PFSK-1 (cell line): ENCODE data around the gene PCDHGA12.
"Not testable (repeated sequence)": the region's sequence is repeated elsewhere in the genome, so short reads cannot be mapped to it uniquely, and the experiment has no call there.

ENCODE experiments used
- FOXP2 ChIP-seq: optimal IDR thresholded peaks from 2 replicates; pipeline ENCODE3; 2011; ENCODE audit warnings: borderline replicate concordance, control low read depth, inconsistent platforms; ENCODE audit not compliant: insufficient read depth; ENCODE audit errors: extremely low read length, extremely low read depth
- POLR2AphosphoS5 ChIP-seq: IDR thresholded peaks from 2 replicates; pipeline ENCODE4 v1.6.1; 2012; ENCODE audit warnings: low read depth, mild to moderate bottlenecking, control low read depth, low read length, moderate library complexity
- SIN3A ChIP-seq: IDR thresholded peaks from 2 replicates; pipeline ENCODE4 v1.6.1; 2012; ENCODE audit warnings: mild to moderate bottlenecking, low read length, moderate library complexity, borderline replicate concordance; ENCODE audit not compliant: insufficient read depth
- TAF1 ChIP-seq: IDR thresholded peaks from 2 replicates; pipeline ENCODE4 v1.6.1; 2012; ENCODE audit warnings: low read length, control low read depth, borderline replicate concordance; ENCODE audit not compliant: insufficient read depth
- TF ChIP-seq, protein P1 (sequence below), 2 experiments: IDR thresholded peaks; 2 replicates each; pipeline versions ENCODE4 v1.6.1 to v1.8.0; 2011 to 2012; ENCODE audit warnings: low read depth in 2 of 2, low read length in 2 of 2, control low read depth in 1 of 2, inconsistent platforms in 1 of 2, mild to moderate bottlenecking in 1 of 2, moderate library complexity in 1 of 2; ENCODE audit not compliant: insufficient read depth in 1 of 2

Gene PCDHGA12

DNA sequence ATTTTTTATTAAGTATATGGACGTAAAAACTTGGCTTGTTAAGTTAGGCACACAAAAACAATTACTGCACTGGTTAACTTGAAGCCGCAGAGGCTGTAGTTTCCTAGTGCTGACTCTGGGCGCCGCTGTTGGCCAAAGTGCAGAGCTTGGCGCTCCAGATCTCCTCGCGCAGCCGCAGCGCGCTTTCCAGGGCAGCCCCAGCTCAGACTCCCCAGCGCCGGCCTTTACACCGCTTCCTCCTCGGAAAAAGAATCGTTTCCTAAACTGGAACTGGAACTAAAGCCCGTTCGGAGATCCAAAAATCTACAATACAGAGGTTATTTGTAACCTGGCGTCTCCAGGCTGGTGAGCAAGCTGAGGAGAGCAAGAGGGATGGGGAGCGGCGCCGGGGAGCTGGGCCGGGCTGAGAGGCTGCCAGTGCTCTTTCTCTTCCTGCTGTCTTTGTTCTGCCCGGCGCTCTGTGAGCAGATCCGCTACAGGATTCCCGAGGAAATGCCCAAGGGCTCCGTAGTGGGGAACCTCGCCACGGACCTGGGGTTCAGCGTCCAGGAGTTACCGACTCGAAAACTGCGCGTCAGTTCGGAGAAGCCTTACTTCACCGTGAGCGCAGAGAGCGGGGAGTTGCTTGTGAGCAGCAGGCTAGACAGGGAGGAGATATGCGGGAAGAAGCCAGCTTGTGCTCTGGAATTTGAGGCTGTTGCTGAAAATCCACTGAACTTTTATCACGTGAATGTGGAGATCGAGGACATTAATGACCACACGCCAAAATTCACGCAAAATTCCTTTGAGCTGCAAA lies 32.4 kb upstream of the PCDHGA12 start, which contains the start of gene PCDHGB5:
Gene PCDHGB5, plus strand, starts transcription at position 192 of the 796 bp plus-strand sequence. Its CDS starts 181 bp downstream, at position 373.
- not testable (repeated sequence) for TF ChIP-seq TAF1, FOXP2
- TF ChIP-seq, protein P1, sequence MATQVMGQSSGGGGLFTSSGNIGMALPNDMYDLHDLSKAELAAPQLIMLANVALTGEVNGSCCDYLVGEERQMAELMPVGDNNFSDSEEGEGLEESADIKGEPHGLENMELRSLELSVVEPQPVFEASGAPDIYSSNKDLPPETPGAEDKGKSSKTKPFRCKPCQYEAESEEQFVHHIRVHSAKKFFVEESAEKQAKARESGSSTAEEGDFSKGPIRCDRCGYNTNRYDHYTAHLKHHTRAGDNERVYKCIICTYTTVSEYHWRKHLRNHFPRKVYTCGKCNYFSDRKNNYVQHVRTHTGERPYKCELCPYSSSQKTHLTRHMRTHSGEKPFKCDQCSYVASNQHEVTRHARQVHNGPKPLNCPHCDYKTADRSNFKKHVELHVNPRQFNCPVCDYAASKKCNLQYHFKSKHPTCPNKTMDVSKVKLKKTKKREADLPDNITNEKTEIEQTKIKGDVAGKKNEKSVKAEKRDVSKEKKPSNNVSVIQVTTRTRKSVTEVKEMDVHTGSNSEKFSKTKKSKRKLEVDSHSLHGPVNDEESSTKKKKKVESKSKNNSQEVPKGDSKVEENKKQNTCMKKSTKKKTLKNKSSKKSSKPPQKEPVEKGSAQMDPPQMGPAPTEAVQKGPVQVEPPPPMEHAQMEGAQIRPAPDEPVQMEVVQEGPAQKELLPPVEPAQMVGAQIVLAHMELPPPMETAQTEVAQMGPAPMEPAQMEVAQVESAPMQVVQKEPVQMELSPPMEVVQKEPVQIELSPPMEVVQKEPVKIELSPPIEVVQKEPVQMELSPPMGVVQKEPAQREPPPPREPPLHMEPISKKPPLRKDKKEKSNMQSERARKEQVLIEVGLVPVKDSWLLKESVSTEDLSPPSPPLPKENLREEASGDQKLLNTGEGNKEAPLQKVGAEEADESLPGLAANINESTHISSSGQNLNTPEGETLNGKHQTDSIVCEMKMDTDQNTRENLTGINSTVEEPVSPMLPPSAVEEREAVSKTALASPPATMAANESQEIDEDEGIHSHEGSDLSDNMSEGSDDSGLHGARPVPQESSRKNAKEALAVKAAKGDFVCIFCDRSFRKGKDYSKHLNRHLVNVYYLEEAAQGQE (IDR thresholded peaks at IDR 0.05; ENCODE audit: insufficient read depth in 1 of 2, low read depth in 2 of 2, low read length in 2 of 2), result not testable (repeated sequence)

DNA sequence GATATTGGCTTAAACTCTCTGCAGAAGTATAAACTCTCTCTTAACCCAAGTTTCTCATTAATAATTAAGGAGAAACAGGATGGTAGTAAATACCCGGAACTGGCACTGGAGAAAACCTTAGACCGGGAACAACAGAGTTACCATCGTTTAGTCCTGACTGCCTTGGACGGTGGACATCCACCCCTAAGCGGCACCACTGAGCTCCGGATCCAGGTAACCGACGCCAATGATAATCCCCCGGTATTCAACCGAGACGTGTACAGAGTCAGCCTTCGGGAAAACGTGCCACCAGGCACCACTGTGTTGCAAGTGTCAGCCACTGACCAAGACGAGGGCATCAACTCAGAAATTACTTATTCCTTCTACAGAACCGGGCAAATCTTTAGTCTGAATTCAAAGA lies 31.7 kb upstream of the PCDHGA12 start:
- TF ChIP-seq TAF1, result no peak
- TF ChIP-seq SIN3A, result no peak
- TF ChIP-seq FOXP2, result no peak
- TF ChIP-seq, protein P1 (IDR thresholded peaks at IDR 0.05; ENCODE audit: insufficient read depth in 1 of 2, low read depth in 2 of 2, low read length in 2 of 2), result no peak
- no peak for TF ChIP-seq POLR2AphosphoS5

DNA sequence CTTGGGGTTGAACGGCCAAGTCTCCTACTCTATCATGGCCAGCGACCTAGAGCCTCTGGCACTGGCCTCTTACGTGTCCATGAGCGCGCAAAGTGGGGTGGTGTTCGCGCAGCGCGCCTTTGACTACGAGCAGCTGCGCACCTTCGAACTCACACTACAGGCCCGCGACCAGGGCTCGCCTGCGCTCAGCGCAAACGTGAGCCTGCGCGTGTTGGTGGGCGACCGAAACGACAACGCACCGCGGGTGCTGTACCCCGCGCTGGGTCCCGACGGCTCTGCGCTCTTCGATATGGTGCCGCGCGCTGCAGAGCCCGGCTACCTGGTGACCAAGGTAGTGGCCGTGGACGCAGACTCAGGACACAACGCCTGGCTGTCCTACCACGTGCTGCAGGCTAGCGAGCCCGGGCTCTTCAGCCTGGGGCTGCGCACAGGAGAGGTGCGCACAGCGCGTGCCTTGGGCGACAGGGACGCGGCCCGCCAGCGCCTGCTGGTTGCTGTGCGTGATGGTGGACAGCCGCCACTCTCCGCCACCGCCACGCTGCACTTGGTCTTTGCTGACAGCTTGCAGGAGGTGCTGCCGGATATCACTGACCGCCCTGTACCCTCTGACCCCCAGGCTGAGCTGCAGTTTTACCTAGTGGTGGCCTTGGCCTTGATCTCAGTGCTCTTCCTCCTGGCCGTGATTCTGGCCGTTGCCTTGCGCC lies 30.6 kb upstream of the PCDHGA12 start:
- no peak for TF ChIP-seq FOXP2
- TF ChIP-seq, protein P1 (IDR thresholded peaks at IDR 0.05; ENCODE audit: insufficient read depth in 1 of 2, low read depth in 2 of 2, low read length in 2 of 2), result no peak
- TF ChIP-seq TAF1, result no peak
- TF ChIP-seq SIN3A, result no peak
- TF ChIP-seq POLR2AphosphoS5, result no peak

DNA sequence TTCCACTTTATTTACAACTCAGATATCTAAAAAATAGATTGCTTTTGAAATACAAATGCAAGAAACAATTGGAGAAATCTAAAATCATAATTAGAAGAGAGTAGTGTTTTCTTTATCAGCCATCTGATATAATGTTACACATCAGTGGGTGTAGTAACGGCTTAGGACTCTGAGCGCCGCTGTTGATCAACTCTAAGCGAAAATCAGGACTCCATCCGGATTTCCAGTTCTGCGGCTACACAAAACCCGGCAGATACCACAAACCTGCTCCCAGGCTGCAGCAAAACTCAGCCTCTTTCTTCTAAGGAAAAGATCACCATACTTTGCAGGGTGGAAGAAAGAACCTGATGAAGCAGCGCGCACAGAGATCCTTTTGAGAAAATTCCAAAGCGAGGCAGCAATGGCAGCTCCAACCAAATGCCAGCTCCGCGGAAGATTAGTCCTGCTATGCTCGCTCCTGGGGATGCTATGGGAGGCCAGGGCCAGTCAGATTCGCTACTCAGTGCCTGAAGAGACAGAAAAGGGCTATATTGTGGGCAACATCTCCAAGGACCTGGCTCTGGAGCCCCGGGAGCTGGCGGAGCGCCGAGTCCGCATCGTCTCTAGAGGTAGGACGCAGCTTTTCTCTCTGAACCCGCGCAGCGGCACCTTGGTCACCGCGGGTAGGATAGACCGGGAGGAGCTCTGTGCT lies 27.6 kb upstream of the PCDHGA12 start, which contains the start of gene PCDHGA9:
Gene PCDHGA9, plus strand, starts transcription at position 226 of the 691 bp plus-strand sequence. Its CDS starts 175 bp downstream, at position 401.
- no peak for TF ChIP-seq TAF1
- TF ChIP-seq, protein P1 (IDR thresholded peaks at IDR 0.05; ENCODE audit: insufficient read depth in 1 of 2, low read depth in 2 of 2, low read length in 2 of 2), result no peak
- no peak for TF ChIP-seq POLR2AphosphoS5
- TF ChIP-seq FOXP2, result no peak
- TF ChIP-seq SIN3A, result no peak
